SKM-1 (cell line): Measurements from ENCODE around the gene PAFAH1B2.
"Not testable (repeated sequence)": the region's sequence is repeated elsewhere in the genome, so short reads cannot be mapped to it uniquely, and the experiment has no call there.

ENCODE experiments used
- DNase-seq: peaks from one replicate; lab custom pipeline; 2025; ENCODE audit not compliant: unreplicated experiment; lab: John Stamatoyannopoulos, UW

PAFAH1B2 gene

GRCh38 chr11:117143871-117144476 lies at the start of gene PAFAH1B2:
TSS of gene PAFAH1B2 (plus strand) at chr11:117144287. CDS start at chr11:117152448, 8,161 bp downstream.
- peak; percentile 92 for DNase-seq

GRCh38 chr11:117094776-117095175 lies 49.3 kb upstream of the PAFAH1B2 start:
- no peak for DNase-seq

- DNase-seq: no peak
Observed at GRCh38 chr11:117095284-117096161, 48.6 kb upstream of the PAFAH1B2 start.

GRCh38 chr11:117096201-117096991 lies 47.7 kb upstream of the PAFAH1B2 start:
- peak; percentile 76 for DNase-seq

- DNase-seq: no peak
Observed at GRCh38 chr11:117097014-117097388, 47.1 kb upstream of the PAFAH1B2 start.

- no peak for DNase-seq
Observed at GRCh38 chr11:117097389-117098268, 46.5 kb upstream of the PAFAH1B2 start.

GRCh38 chr11:117098269-117099232 lies 45.5 kb upstream of the PAFAH1B2 start, which contains the start of gene SIK3:
TSS of gene SIK3 (minus strand) at chr11:117098428. CDS start at chr11:117098415, 13 bp downstream.
- peak; percentile 88 for DNase-seq

- no peak for DNase-seq
Observed at GRCh38 chr11:117099696-117100095, 44.4 kb upstream of the PAFAH1B2 start.

- DNase-seq: no peak
Observed at GRCh38 chr11:117100556-117100955, 43.5 kb upstream of the PAFAH1B2 start.

- DNase-seq: no peak
Observed at GRCh38 chr11:117107701-117108590, 36.1 kb upstream of the PAFAH1B2 start.

- no peak for DNase-seq
Observed at GRCh38 chr11:117110294-117110950, 33.7 kb upstream of the PAFAH1B2 start.

GRCh38 chr11:117112497-117112896 lies 31.6 kb upstream of the PAFAH1B2 start:
- DNase-seq: not testable (repeated sequence)

- DNase-seq: not testable (repeated sequence)
Observed at GRCh38 chr11:117112939-117113338, 31.1 kb upstream of the PAFAH1B2 start.

GRCh38 chr11:117117681-117118080 lies 26.4 kb upstream of the PAFAH1B2 start:
- DNase-seq: no peak

- DNase-seq: no peak
Observed at GRCh38 chr11:117121176-117121575, 22.9 kb upstream of the PAFAH1B2 start.

GRCh38 chr11:117122556-117122955 lies 21.5 kb upstream of the PAFAH1B2 start:
- no peak for DNase-seq

GRCh38 chr11:117126223-117126965 lies 17.7 kb upstream of the PAFAH1B2 start:
- no peak for DNase-seq
